Measurements from ENCODE around the gene PUS1.

The PUS1 gene

GRCh38 chr12:131965073-131965472, 36.0 kb downstream of the PUS1 start:
- Histone ChIP-seq H3K14ac (ENCODE audit: low read length) (no peak overlapping the region), H4K8ac (ENCODE audit: low read depth, low read length) (no peak overlapping the region), H4K91ac (ENCODE audit: low read depth, low read length, poor library complexity) (no peak overlapping the region), H3K4me1 (ENCODE audit: control insufficient read depth in 2 of 2, insufficient read depth in 1 of 2, low read depth in 1 of 2, low read length in 2 of 2) (no peaks in the 10 kb centered on the region), H3K27me3 (ENCODE audit: control insufficient read depth in 3 of 3, insufficient read depth in 3 of 3, low read depth in 1 of 3, low read length in 3 of 3) (no peaks in the 10 kb centered on the region), H3K9ac (ENCODE audit: low read depth, low read length, poor library complexity) (no peak overlapping the region), H2BK5ac (ENCODE audit: low read length) (no peak overlapping the region), H3K23ac (ENCODE audit: low read depth, low read length, poor library complexity) (no peak overlapping the region), H3K18ac (ENCODE audit: low read length) (no peak overlapping the region), H2AK5ac (ENCODE audit: low read depth, low read length) (no peak overlapping the region), H3K4ac (ENCODE audit: low read length) (no peak overlapping the region), H2AFZ (ENCODE audit: low read length) (no peak overlapping the region), H3K79me1 (ENCODE audit: low read depth, low read length) (peaks cover 9% of the 10 kb centered on the region), H2BK15ac (ENCODE audit: low read length) (no peak overlapping the region), H3K4me3 (ENCODE audit: low read length in 2 of 2) (no peak overlapping the region), H3K27ac (replicated peaks; ENCODE audit: low read length) (no peak overlapping the region), H3K36me3 (replicated peaks in 1 of 2; ENCODE audit: control insufficient read depth in 2 of 2, insufficient read depth in 2 of 2, low read length in 2 of 2) (peaks cover 5 to 50% of the 10 kb centered on the region in 2 donors), H2BK12ac (ENCODE audit: low read length) (no peak overlapping the region), H3K9me3 (replicated peaks in 1 of 2; ENCODE audit: control insufficient read depth in 2 of 2, insufficient read depth in 1 of 2, low read depth in 1 of 2, low read length in 2 of 2) (no peaks in the 10 kb centered on the region), H3K4me2 (ENCODE audit: insufficient read depth, low read length, poor library complexity, severe bottlenecking) (no peak overlapping the region), H2BK120ac (ENCODE audit: low read depth, low read length) (no peak overlapping the region)
- no CpG with 5 or more reads among the region's 2 CpGs for WGBS, 2 donors (ENCODE audit: extremely low coverage in 2 of 2, insufficient read length in 2 of 2, insufficient replicate concordance in 1 of 2)
- DNase-seq (ENCODE audit: low spot score): no peak

DNA sequence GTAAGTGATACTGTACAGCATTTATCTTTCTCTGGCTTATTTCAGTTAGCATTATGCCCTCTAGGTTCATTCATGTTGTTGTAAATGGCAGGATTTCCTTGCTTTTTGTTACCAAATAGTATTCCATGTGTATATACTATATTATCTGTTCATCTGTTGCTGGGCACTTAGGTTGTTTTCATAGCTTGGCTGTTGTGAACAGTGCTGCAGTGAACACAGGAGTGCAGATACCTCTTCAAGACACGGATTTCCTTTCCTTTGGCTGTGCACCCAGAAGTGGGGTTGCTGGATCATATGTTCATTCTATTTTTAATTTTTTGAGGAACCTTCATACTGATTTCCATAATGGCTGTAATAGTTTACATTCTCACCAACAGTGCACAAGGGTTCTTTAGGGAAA, 42.1 kb downstream of the PUS1 start:
- DNase-seq (ENCODE audit: low spot score): no peak
- Histone ChIP-seq H3K27me3 (ENCODE audit: control insufficient read depth in 3 of 3, insufficient read depth in 3 of 3, low read depth in 1 of 3, low read length in 3 of 3) (no peaks in the 10 kb centered on the region), H3K27ac (replicated peaks; ENCODE audit: low read length) (no peak overlapping the region), H3K36me3 (replicated peaks in 1 of 2; ENCODE audit: control insufficient read depth in 2 of 2, insufficient read depth in 2 of 2, low read length in 2 of 2) (peaks cover 2 to 23% of the 10 kb centered on the region in 2 donors), H3K4me1 (ENCODE audit: control insufficient read depth in 2 of 2, insufficient read depth in 1 of 2, low read depth in 1 of 2, low read length in 2 of 2) (no peaks in the 10 kb centered on the region), H2BK5ac (ENCODE audit: low read length) (no peak overlapping the region), H3K14ac (ENCODE audit: low read length) (no peak overlapping the region), H2BK120ac (ENCODE audit: low read depth, low read length) (no peak overlapping the region), H3K23ac (ENCODE audit: low read depth, low read length, poor library complexity) (no peak overlapping the region), H2BK12ac (ENCODE audit: low read length) (no peak overlapping the region), H3K9me3 (replicated peaks in 1 of 2; ENCODE audit: control insufficient read depth in 2 of 2, insufficient read depth in 1 of 2, low read depth in 1 of 2, low read length in 2 of 2) (no peaks in the 10 kb centered on the region), H2AFZ (ENCODE audit: low read length) (no peak overlapping the region), H2BK15ac (ENCODE audit: low read length) (no peak overlapping the region), H2AK5ac (ENCODE audit: low read depth, low read length) (no peak overlapping the region), H3K18ac (ENCODE audit: low read length) (no peak overlapping the region), H3K79me1 (ENCODE audit: low read depth, low read length) (peaks cover 9% of the 10 kb centered on the region), H4K91ac (ENCODE audit: low read depth, low read length, poor library complexity) (no peak overlapping the region), H3K4ac (ENCODE audit: low read length) (no peak overlapping the region), H3K4me3 (ENCODE audit: low read length in 2 of 2) (no peak overlapping the region), H3K4me2 (ENCODE audit: insufficient read depth, low read length, poor library complexity, severe bottlenecking) (no peak overlapping the region), H4K8ac (ENCODE audit: low read depth, low read length) (no peak overlapping the region), H3K9ac (ENCODE audit: low read depth, low read length, poor library complexity) (no peak overlapping the region)
- no CpG with 5 or more reads among the region's 1 CpG for WGBS, 2 donors (ENCODE audit: extremely low coverage in 2 of 2, insufficient read length in 2 of 2, insufficient replicate concordance in 1 of 2)

DNA sequence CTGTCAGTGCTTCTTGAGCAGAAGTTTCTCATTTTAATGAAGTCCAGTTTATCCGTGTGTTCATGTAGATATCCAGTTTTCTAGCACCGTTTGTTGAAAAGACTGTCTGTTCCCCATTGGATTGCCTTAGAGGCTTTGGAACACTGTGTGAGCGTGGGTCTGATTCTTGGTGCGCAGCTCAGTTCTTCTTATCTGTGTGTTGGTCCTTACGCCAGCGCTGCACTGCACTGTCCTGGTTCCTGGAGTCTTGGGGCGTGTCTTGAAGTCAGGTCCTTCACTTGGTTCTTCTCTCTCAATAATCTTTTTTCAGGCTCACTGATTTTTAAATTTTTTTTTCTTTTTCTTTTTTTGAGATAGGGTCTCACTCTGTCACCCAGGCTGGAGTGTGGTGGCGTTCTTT, 46.2 kb downstream of the PUS1 start:
- Histone ChIP-seq H2AK5ac (ENCODE audit: low read depth, low read length) (no peak overlapping the region), H3K27ac (replicated peaks; ENCODE audit: low read length) (no peak overlapping the region), H3K36me3 (replicated peaks in 1 of 2; ENCODE audit: control insufficient read depth in 2 of 2, insufficient read depth in 2 of 2, low read length in 2 of 2) (peaks cover 6 to 49% of the 10 kb centered on the region in 2 donors), H3K4me1 (ENCODE audit: control insufficient read depth in 2 of 2, insufficient read depth in 1 of 2, low read depth in 1 of 2, low read length in 2 of 2) (no peaks in the 10 kb centered on the region), H3K4me3 (ENCODE audit: low read length in 2 of 2) (no peak overlapping the region), H3K4ac (ENCODE audit: low read length) (no peak overlapping the region), H2BK12ac (ENCODE audit: low read length) (no peak overlapping the region), H3K23ac (ENCODE audit: low read depth, low read length, poor library complexity) (no peak overlapping the region), H4K8ac (ENCODE audit: low read depth, low read length) (no peak overlapping the region), H4K91ac (ENCODE audit: low read depth, low read length, poor library complexity) (no peak overlapping the region), H3K4me2 (ENCODE audit: insufficient read depth, low read length, poor library complexity, severe bottlenecking) (no peak overlapping the region), H2BK120ac (ENCODE audit: low read depth, low read length) (no peak overlapping the region), H2BK15ac (ENCODE audit: low read length) (no peak overlapping the region), H3K14ac (ENCODE audit: low read length) (no peak overlapping the region), H3K9me3 (replicated peaks in 1 of 2; ENCODE audit: control insufficient read depth in 2 of 2, insufficient read depth in 1 of 2, low read depth in 1 of 2, low read length in 2 of 2) (no peaks in the 10 kb centered on the region), H3K79me1 (ENCODE audit: low read depth, low read length) (peaks cover 10% of the 10 kb centered on the region), H2AFZ (ENCODE audit: low read length) (no peak overlapping the region), H2BK5ac (ENCODE audit: low read length) (no peak overlapping the region), H3K9ac (ENCODE audit: low read depth, low read length, poor library complexity) (no peak overlapping the region), H3K18ac (ENCODE audit: low read length) (no peak overlapping the region), H3K27me3 (ENCODE audit: control insufficient read depth in 3 of 3, insufficient read depth in 3 of 3, low read depth in 1 of 3, low read length in 3 of 3) (no peaks in the 10 kb centered on the region)
- no peak for DNase-seq (ENCODE audit: low spot score)
- no CpG with 5 or more reads among the region's 8 CpGs for WGBS, 2 donors (ENCODE audit: extremely low coverage in 2 of 2, insufficient read length in 2 of 2, insufficient replicate concordance in 1 of 2)

GRCh38 chr12:131979606-131980005, 50.5 kb downstream of the PUS1 start:
- H3K4me3 ChIP-seq (ENCODE audit: low read length in 2 of 2): no peak overlapping the region
- no peak overlapping the region for H2BK5ac ChIP-seq (ENCODE audit: low read length)
- DNase-seq (ENCODE audit: low spot score): no peak
- peaks cover 0 to 2% of the 10 kb centered on the region in 2 donors for H3K4me1 ChIP-seq (ENCODE audit: control insufficient read depth in 2 of 2, insufficient read depth in 1 of 2, low read depth in 1 of 2, low read length in 2 of 2)
- 100% methylated on average over 1 of the region's 12 CpGs; no CpG with 5 or more reads in 1 of the 2 donors for WGBS, 2 donors (ENCODE audit: extremely low coverage in 2 of 2, insufficient read length in 2 of 2, insufficient replicate concordance in 1 of 2)
- no peak overlapping the region for H3K4me2 ChIP-seq (ENCODE audit: insufficient read depth, low read length, poor library complexity, severe bottlenecking)
- no peak overlapping the region for H2AFZ ChIP-seq (ENCODE audit: low read length)
- H2AK5ac ChIP-seq (ENCODE audit: low read depth, low read length): no peak overlapping the region
- H3K9ac ChIP-seq (ENCODE audit: low read depth, low read length, poor library complexity): no peak overlapping the region
- H3K27me3 ChIP-seq (ENCODE audit: control insufficient read depth in 3 of 3, insufficient read depth in 3 of 3, low read depth in 1 of 3, low read length in 3 of 3): no peaks in the 10 kb centered on the region
- peaks cover 5% of the 10 kb centered on the region for H3K79me1 ChIP-seq (ENCODE audit: low read depth, low read length)
- no peak overlapping the region for H3K27ac ChIP-seq (replicated peaks; ENCODE audit: low read length)
- H3K18ac ChIP-seq (ENCODE audit: low read length): no peak overlapping the region
- no peak overlapping the region for H2BK120ac ChIP-seq (ENCODE audit: low read depth, low read length)
- H3K4ac ChIP-seq (ENCODE audit: low read length): no peak overlapping the region
- no peak overlapping the region for H4K8ac ChIP-seq (ENCODE audit: low read depth, low read length)
- H3K23ac ChIP-seq (ENCODE audit: low read depth, low read length, poor library complexity): no peak overlapping the region
- H3K9me3 ChIP-seq (replicated peaks in 1 of 2; ENCODE audit: control insufficient read depth in 2 of 2, insufficient read depth in 1 of 2, low read depth in 1 of 2, low read length in 2 of 2): no peaks in the 10 kb centered on the region
- peaks cover 21 to 69% of the 10 kb centered on the region in 2 donors for H3K36me3 ChIP-seq (replicated peaks in 1 of 2; ENCODE audit: control insufficient read depth in 2 of 2, insufficient read depth in 2 of 2, low read length in 2 of 2)
- H3K14ac ChIP-seq (ENCODE audit: low read length): no peak overlapping the region
- H2BK12ac ChIP-seq (ENCODE audit: low read length): no peak overlapping the region
- no peak overlapping the region for H4K91ac ChIP-seq (ENCODE audit: low read depth, low read length, poor library complexity)
- H2BK15ac ChIP-seq (ENCODE audit: low read length): no peak overlapping the region

Measured in neuronal stem cell (in vitro differentiated cells).